NCI-H187 treated with DMSO at 0.1 percent for 48 hours (cell line): ENCODE measurements around the gene PFKM.
"Not testable (repeated sequence)": the region's sequence is repeated elsewhere in the genome, so short reads cannot be mapped to it uniquely, and the experiment has no call there.

Experiments used
- DNase-seq: peaks from one replicate; lab custom pipeline; 2025; lab: John Stamatoyannopoulos, UW

PFKM gene

DNA sequence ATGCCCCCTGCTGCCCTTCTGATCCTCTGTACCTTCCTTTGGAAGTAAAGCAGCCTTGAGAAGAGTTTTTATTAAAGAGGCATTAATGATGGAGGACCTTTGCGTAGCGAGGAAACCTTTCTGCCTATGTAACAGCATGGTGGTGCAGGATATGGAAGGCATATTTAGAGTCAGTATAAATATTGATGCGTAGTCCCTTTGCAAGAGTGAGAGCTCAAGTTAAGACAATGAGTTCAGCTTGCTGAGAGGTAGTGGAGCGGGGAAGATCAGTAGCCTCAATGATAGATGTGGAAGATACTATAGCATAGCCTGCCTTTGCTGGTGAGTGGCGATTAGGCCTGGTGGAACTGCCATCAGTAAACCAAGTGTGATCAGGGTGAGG is 7.9 kb upstream of the PFKM start:
- not testable (repeated sequence) for DNase-seq

DNA sequence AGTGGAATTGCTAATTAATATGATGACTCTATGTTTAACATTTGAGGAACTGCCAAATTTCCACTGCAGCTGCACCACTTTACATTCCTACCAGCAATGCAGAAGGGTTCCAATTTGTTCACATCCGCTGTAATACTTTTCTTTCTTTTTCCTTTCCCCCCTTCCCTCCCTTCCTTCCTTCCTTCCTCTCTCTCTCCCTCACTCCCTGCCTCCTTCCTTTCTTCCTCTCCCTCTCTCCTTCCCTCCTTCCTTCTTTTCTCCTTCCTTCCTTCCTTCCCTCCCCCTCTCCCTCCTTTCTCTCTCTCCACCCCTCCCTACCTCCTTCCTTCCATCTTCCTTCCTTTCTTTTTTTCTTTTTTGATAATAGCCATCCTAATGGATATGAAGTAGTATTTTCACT is 3.2 kb upstream of the PFKM start:
- DNase-seq, result no peak

DNA sequence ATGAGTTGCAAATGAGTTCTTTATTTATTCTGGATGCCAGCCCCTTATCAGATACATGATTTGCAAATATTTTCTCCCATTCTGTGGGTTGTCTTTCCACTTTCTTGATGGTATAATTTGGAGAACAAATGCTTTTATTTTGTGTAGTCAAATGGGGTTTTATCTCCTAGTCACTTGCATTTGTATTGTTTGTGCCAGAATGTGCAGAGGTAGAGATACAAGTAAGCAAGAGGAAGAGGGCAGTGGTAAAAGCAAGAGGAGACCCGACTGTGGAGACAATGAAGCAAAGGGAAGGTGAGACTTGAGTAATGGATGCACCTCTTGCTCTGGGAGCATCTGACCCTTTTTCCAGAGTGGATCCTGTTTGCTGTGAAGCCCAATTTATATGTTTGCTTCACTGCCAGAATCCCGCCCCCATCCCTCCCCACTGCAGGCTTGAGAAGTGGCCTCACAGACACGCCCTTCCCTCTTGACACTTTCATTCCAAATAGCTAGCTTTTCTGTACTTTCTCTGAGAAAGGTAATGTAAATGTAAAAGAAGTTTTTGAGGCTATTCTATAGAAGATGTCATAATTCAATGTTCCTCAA is 786 bp upstream of the PFKM start:
- DNase-seq, result no peak

DNA sequence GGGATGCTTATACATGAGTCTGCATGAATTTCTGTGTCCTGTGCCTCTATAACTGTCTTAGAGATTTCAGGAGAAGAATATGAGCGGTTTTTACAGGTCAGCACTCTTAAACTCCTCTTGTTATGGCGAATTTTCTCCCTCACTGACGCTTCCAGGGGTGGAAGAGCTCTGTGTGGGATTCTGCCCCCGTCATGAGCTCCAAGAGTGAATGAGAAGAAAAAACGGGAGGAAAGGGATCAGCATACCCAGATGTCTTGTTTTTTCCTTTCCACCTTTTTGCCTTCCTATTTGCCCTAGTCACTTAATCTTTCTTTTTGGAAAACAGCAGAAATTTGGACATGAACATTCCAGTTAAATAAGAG is 651 bp downstream of the PFKM start:
- no peak for DNase-seq

DNA sequence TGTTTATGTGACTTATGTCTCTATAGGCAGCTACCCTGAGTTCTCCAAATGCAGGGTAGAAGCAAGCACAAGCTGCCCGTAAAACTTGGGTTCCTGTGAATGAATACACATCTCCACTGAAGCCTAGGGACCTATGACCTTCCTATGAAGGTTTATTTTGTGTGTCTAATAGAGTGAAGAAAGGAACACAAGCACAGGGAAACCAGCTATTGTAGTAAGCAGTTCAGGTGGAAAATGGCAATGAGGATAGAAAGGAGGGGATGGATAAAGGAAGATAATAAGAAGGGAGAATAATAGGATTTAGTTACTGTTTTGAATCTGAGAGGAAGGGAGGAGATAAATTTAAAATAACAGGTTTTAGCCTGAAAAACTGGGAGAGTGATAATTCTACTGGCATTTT is 2.4 kb downstream of the PFKM start:
- no peak for DNase-seq

DNA sequence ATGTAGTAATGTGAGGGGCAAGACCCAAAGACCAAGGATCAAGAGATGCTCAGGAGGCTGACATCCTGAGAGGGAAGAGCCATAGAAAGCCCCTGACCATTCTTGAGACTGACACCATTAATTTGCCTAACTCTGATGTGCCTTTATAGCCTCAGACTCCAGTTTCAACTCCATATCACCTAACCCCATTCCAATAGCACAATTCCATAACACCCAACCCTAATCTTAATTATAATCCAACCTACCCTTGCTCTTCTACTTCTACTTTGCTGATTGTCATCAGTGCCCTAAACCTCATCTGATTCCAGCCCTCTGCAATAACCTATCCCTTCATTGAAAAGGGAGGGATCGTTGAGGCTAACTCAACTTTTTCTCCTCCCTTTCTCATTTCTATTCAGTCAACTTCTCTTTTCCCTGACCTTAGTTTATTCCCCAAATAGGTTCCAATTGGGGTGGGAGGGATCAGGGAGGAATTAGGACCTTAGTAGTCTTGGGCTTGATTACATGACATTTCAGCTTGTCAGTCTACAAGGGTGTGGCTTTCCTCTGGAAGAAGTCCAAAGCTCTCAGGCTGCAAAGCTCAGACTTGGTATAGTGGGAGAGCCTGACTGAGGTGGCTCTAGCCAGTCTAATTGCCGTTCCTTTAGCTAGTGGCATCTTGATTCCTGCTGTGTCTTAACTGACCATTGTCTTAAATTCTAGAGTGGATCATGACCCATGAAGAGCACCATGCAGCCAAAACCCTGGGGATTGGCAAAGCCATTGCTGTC is 3.1 kb downstream of the PFKM start:
- DNase-seq, result no peak

DNA sequence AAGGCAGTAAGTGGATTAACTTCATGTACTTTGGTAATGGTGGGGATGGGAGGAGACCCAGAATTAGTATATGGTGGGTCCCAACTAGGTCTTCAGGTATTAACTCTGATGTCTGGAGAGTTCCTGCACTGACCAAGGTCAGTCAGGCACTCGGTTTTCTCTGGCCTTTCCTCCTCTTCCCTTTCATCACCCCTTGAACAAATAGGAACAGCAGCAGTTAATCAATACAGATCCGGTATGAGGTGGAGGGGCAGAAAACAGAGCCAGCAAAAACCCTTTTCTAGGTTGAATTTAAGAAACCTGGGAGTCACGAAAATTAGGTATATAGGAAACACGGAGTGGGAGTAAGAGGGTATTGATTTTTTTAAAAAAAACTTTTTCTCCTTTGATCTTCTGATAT is 4.0 kb downstream of the PFKM start:
- no peak for DNase-seq

DNA sequence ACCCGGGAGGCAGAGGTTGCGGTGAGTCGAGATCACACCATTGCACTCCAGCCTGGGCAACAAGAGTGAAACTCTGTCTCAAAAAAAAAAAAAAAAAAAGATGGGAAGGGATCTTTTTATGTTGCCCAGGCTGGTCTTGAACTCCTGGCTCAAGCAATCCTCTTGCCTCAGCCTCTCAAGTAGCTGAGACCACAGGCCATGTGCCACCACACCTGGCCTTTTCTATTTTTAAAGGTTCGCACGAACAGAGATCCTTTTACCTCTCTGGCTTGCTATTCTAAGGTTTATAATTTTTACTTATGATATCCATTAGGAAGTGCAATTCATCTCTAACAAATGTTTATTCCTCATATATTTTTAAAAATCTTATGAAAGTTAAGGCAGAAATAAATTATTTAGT is 6.4 kb downstream of the PFKM start:
- DNase-seq, result not testable (repeated sequence)

DNA sequence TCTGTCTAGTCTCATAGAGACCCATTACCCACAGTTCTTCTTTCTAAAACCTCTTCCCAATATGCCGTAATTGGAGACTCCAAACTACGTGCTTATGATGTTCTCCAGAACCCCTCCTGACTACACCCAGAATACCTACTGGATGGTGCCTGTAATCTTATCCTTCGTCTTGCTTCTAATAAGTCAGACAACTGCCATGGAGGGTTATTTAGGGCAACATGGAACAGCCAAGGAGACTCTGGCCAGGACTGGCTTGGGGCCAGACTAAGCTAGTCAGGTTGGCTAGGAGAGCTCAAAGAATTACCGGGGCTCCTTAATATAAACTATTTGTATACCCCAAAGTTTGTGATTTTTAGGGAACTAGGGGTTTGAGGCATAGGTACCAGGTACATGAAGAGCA is 6.8 kb downstream of the PFKM start:
- DNase-seq, result no peak

DNA sequence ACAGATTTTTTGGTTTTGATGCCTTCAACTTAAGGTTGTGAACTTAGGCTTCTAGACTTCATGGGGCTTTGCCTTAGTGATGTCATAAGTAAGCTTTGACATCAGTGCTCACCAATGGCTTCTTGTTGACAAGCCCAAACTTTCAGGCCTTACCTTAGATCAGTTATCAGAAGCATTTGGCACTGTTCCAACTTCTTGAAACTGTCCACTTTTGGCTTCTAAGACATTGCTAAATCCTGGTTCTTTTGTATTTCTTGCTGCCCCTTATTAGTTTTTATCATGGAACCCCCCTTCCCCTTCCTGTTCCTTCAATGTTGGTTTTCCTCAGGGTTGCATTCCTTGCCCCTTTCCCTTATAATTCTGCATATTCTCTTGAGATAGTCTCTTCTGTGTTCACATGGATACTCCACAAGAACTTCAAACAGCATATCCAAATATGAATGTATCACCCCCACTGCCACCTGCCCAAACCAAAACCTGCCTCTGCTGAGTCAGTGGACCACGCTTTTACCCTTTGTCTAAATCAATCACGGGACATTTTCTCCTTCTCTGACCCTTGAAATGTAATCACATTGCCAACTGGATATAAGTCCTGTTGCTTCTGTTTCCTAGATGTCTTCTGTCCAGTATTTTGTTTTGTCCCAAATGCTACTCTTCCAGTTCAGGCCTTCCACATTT is 7.9 kb downstream of the PFKM start:
- no peak for DNase-seq

DNA sequence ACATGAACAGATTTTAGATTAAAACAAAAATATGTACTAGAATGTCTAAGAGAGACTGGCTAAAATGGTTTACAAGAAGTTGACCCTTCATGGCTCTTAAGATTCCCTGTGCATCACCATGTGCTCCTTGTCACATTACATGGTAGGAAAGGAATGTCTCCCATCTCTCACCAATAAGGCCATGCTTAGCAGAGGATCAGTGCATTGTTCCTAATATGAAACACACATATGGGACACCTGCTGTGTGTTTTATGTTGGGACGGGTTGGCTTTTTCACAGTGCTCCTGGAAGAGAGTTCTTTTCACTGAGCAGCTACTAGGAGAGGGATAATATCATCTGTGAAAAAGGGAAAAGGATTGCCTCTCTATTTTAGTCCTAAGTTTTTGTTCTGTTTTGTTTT is 9.6 kb downstream of the PFKM start:
- DNase-seq, result no peak

DNA sequence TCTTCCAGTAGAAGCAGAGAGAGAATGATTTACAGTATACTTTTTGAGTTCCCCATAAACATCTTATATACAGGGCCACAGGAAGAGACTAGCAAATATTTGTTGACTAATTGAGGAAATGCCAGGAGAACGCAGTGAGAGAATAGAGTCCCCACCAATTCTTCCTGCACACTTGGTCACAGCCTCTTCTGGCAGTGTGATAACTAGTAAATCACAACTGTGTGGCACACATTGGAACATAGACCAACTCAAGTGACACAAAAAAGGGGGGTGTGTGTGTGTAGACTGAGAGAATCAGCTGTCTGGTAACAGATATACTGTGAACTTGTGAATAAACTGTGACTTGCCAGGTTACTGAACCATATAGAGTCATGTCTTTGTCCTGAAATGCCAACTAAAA is 10.2 kb downstream of the PFKM start:
- no peak for DNase-seq

DNA sequence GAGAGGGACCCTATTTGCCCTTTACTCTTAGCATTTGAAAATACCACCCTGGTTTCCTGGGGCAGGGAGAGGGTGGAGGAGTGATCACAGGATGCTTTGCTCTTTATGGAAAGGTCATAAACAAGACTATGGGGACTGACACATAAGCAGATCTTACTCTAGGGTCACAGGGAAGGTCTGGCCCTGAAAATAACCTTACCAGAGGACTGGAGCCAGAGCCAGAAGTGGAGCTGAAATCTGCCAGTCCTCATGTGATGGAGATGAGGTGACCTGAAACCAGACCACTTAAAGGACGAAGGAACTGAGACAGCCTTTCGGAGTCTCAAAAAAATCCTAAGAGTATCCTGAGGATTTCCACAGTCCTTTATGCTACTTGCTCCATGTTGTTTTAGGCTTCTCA is 12.4 kb downstream of the PFKM start:
- DNase-seq, result no peak

DNA sequence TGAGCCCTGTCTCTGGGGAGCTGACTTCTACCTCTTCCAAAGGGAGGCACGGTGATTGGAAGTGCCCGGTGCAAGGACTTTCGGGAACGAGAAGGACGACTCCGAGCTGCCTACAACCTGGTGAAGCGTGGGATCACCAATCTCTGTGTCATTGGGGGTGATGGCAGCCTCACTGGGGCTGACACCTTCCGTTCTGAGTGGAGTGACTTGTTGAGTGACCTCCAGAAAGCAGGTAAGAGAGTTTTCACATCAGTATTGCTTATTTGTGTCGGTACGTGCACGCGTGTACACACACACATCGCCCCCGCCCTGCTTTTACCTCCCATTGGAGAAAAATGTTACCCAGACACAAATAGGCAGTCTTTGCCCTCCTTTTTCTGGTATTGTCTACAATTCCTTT is 13.7 kb downstream of the PFKM start:
- no peak for DNase-seq

DNA sequence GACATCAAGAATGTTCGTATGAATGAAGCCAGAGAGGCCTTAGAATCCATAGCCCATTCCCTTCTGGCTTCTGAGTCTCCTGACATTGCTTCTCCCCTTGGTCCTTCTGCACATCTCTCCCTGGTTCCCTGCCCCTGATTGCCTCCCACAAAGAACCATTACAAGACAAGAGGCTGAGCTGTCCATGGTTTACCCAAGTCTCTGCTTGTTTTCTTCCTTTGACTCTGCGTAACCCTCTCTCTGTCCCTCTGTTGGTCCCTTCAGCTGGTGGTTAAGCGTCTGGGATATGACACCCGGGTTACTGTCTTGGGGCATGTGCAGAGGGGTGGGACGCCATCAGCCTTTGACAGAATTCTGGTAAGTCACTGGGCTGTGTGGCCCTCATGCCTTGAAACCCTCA is 15.9 kb downstream of the PFKM start:
- DNase-seq, result no peak

DNA sequence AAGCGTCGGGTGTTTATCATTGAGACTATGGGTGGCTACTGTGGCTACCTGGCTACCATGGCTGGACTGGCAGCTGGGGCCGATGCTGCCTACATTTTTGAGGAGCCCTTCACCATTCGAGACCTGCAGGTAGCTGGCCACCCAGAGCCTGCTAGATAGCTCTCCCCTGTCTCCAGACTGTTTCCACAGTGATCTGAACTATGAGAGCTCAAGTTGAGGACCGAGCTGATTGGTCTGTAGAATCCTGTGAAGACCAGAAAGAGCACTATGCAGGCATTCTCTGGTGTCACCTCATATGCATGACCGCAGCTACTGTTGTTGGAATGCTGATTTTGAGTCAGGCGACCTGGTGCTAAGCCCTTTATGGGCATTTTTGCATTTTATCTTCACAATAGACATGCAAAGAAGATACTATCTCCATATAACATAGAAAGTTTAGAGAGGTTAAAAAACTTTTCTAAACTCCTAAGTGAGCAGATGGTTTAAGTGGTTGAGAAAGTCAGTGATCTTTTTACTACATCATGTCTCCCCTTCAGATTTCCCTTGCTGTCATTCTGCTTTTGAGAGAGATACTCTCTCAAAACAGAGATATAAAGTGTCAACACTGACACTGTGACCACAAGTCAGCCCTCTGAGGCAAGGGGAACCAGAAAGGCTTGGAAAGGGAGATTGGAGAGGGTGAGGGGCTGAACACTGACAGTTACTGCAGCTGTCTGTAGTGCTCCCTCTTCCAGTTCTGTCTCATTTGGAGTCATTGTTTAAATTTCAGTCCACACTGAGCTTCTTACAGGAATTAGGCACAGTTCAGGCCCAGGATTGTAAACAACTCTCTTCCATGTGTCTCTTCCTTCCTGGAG is 23.9 kb downstream of the PFKM start:
- DNase-seq, result no peak

DNA sequence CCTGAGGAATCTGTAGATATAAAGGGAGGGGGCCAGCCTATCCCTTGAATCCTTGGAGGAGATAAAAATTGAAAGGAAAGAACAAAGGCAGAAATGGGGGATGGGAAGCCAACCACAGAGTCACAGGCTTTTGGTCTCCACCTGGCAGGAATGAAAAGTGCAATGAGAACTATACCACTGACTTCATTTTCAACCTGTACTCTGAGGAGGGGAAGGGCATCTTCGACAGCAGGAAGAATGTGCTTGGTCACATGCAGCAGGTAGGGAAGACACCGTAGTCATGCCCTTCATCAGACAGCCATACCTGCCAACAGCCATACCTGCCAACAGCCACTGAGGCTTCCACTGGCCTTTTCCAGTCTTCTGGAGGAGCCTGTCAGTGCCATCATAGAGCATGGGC is 24.7 kb downstream of the PFKM start:
- no peak for DNase-seq

DNA sequence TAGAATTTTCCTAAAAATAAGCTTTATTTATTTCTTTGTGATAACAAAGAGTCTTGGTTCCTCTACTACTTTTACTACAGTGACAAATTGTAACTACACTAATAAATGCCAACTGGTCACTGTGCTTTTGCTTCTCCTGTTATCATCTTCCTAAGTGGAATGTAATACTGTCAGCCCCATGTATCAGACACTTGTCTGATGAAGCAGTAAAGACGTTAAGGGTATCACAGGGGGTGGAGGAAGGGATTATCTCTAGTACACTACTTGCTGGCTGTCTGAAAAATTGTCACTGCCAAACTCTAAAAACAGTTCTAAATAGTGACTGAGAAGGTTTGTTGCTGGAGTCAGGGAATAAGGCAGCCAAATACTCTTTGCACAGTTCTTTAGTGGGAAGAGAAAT is 26.8 kb downstream of the PFKM start:
- no peak for DNase-seq

DNA sequence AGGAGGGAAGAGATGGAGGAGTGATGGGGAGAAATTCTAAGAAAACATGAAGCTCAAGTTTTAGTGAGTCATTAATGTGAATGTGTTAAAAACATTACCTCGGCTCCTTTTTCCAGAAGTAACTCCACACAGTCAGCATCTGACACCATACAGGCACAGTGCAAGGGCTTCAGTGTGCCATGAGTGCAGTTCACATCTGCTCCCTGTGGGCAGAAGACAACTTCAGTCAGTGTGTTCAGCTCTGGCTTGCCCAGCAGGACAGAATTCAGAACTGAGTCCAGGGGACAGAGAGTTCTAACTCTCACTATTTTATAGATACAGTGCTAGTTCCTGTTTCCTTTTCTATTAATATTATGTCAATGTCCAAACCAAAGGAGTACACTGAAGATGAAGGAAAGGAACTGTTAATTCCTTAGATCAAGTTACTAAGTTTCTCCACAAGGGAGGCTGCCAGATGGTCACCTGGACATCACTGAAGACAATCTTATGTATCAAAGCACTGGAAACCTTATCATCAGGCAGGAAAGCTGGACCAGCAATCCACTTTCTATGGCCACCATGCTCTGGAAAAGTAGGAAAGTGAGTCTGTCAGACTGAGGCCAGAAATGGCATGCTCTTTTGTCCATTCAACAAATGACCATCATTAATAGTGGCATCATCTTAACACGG is 32.1 kb downstream of the PFKM start:
- DNase-seq, result no peak

DNA sequence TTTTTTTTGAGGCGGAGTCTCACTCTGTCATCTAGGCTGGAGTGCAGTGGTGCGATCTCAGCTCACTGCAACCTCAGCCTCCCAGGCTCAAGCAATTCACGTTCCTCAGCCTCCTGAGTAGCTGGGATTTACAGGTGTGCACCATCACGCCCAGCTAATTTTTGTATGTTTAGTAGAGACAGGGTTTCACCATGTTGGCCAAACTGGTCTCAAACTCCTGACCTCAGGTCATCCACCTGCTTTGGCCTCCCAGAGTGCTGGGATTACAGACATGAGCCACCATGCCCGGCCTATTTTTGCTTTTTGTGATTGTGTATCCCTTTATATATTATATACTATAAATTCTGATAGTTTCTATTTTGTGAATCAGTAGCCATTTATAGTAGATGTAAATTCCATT is 36.6 kb downstream of the PFKM start:
- DNase-seq, result not testable (repeated sequence)

DNA sequence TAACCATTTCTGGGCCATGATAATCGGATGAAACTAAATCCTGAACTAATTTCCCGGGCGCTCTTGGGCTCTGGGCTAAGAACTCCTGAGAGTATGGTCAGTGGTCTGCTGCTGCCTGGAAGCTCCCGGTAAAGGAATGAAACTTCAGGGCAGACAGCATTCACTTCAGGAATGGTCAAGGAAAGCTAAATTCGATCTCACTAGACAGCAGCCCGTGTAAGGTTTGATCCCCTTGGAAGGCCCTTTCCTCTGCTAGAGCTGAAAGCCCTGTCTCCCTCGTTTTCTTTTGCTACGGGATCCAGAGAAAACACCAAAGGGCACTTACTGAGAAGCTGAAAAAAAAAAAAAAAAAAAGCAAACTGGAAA is 37.5 kb downstream of the PFKM start:
- DNase-seq, result no peak
